RWPE2 (cell line): ENCODE results near the gene SH3D19.
"Not testable (repeated sequence)": the region's sequence is repeated elsewhere in the genome, so short reads cannot be mapped to it uniquely, and the experiment has no call there.

Experiments used
- ATAC-seq: fragments of 200-7000 bp; cut with Tn5 transposase; 3 replicates; pipeline ENCODE4 v1.9.1; 2021; ENCODE audit warnings: low read depth
- DNase-seq: peaks from one replicate; pipeline ENCODE4 v3.0.0-alpha.2; 2020; ENCODE audit warnings: low spot score
- H3K27ac ChIP-seq: fragments of 450-650 bp; 2 replicates; pipeline ENCODE4 v1.5.1; 2017; ENCODE audit warnings: mild to moderate bottlenecking; ENCODE audit not compliant: poor library complexity, severe bottlenecking
- H3K27me3 ChIP-seq: fragments of 250-450 bp; sonication (Bioruptor Pico); 2 replicates; pipeline ENCODE4 v1.5.1; 2021; ENCODE audit warnings: mild to moderate bottlenecking, moderate library complexity; ENCODE audit not compliant: insufficient read depth, poor library complexity, severe bottlenecking
- H3K36me3 ChIP-seq: fragments of 250-450 bp; sonication (Bioruptor Pico); 2 replicates; pipeline ENCODE4 v1.5.1; 2020; ENCODE audit warnings: low read depth, mild to moderate bottlenecking, moderate library complexity
- H3K4me1 ChIP-seq: fragments of 250-450 bp; sonication (Bioruptor Pico); 2 replicates; pipeline ENCODE4 v1.5.1; 2021; ENCODE audit warnings: mild to moderate bottlenecking, moderate library complexity; ENCODE audit not compliant: insufficient read depth, poor library complexity, severe bottlenecking
- H3K4me3 ChIP-seq: fragments of 250-450 bp; sonication (Bioruptor Pico); 2 replicates; pipeline ENCODE4 v1.5.1; 2021; ENCODE audit warnings: mild to moderate bottlenecking, moderate library complexity; ENCODE audit not compliant: severe bottlenecking
- H3K9me3 ChIP-seq: fragments of 250-450 bp; sonication (Bioruptor Pico); 2 replicates; pipeline ENCODE4 v1.5.1; 2021; ENCODE audit warnings: mild to moderate bottlenecking, moderate library complexity; ENCODE audit not compliant: severe bottlenecking
- CTCF ChIP-seq: fragments of 450-650 bp; IDR thresholded peaks from one replicate; pipeline ENCODE4 v1.5.1; 2017; ENCODE audit warnings: mild to moderate bottlenecking, moderate library complexity; ENCODE audit not compliant: poor library complexity, severe bottlenecking

SH3D19 gene

GRCh38 chr4:151236036-151236435, 89.4 kb downstream of the SH3D19 start:
- no peak overlapping the region for H3K4me3 ChIP-seq
- H3K9me3 ChIP-seq = no peaks in the 10 kb centered on the region
- TF ChIP-seq CTCF = no peak
- no peak overlapping the region for H3K27ac ChIP-seq
- DNase-seq (no peak), ATAC-seq (no peak)
- no peaks in the 10 kb centered on the region for H3K4me1 ChIP-seq
- 0 out of 2 replicates have a peak, but pooled peaks cover 5% of the 10 kb centered on the region for H3K36me3 ChIP-seq
- no peaks in the 10 kb centered on the region for H3K27me3 ChIP-seq

- H3K9me3 ChIP-seq, H3K4me1 ChIP-seq, ATAC-seq, H3K27ac ChIP-seq, DNase-seq, H3K27me3 ChIP-seq, H3K4me3 ChIP-seq, H3K36me3 ChIP-seq: not testable (repeated sequence)
These were observed 90.0 kb downstream of the SH3D19 start for GRCh38 chr4:151235373-151235772.

GRCh38 chr4:151233600-151233999, 91.8 kb downstream of the SH3D19 start:
- 0 out of 2 replicates have a peak, but pooled peaks cover 5% of the 10 kb centered on the region for H3K36me3 ChIP-seq
- H3K27me3 ChIP-seq = no peaks in the 10 kb centered on the region
- no peak overlapping the region for H3K27ac ChIP-seq
- TF ChIP-seq CTCF = no peak
- no peak overlapping the region for H3K4me3 ChIP-seq
- ATAC-seq (no peak), DNase-seq (no peak)
- H3K9me3 ChIP-seq = no peaks in the 10 kb centered on the region
- peaks cover 6% of the 10 kb centered on the region for H3K4me1 ChIP-seq

GRCh38 chr4:151231915-151232595, 93.3 kb downstream of the SH3D19 start:
- no peak for DNase-seq
- peaks cover 21% of the 10 kb centered on the region for H3K4me1 ChIP-seq
- H3K27ac ChIP-seq = no peak overlapping the region
- ATAC-seq = no peak
- no peak for TF ChIP-seq CTCF
- H3K4me3 ChIP-seq = no peak overlapping the region
- 0 out of 2 replicates have a peak, but pooled peaks cover 1% of the 10 kb centered on the region for H3K36me3 ChIP-seq
- no peaks in the 10 kb centered on the region for H3K9me3 ChIP-seq
- no peaks in the 10 kb centered on the region for H3K27me3 ChIP-seq

GRCh38 chr4:151228189-151229119, 97.0 kb downstream of the SH3D19 start:
- Histone ChIP-seq H3K36me3 (no peaks in the 10 kb centered on the region; the same call in 1 of the 2 replicates), H3K9me3 (no peaks in the 10 kb centered on the region), H3K27me3 (no peaks in the 10 kb centered on the region), H3K27ac (peak overlapping the region; percentile 86), H3K4me1 (peaks cover 42% of the 10 kb centered on the region), H3K4me3 (no peak overlapping the region)
- peak; percentile 20; the same call in 2 of the 3 replicates for ATAC-seq
- DNase-seq = no peak
- no peak for TF ChIP-seq CTCF
